Measurements from ENCODE around the gene SNX32. TPM values are rescaled to one million over a fixed set of nuclear protein-coding genes. Genes with fewer than 3 reads are reported as not detected.

The SNX32 gene
- total and polyA plus RNA-seq, 2 donors (not counting 3 experiments of a cell fraction or from before 2014, with no cell fraction given), result 0.19 TPM; not detected in 1

DNA sequence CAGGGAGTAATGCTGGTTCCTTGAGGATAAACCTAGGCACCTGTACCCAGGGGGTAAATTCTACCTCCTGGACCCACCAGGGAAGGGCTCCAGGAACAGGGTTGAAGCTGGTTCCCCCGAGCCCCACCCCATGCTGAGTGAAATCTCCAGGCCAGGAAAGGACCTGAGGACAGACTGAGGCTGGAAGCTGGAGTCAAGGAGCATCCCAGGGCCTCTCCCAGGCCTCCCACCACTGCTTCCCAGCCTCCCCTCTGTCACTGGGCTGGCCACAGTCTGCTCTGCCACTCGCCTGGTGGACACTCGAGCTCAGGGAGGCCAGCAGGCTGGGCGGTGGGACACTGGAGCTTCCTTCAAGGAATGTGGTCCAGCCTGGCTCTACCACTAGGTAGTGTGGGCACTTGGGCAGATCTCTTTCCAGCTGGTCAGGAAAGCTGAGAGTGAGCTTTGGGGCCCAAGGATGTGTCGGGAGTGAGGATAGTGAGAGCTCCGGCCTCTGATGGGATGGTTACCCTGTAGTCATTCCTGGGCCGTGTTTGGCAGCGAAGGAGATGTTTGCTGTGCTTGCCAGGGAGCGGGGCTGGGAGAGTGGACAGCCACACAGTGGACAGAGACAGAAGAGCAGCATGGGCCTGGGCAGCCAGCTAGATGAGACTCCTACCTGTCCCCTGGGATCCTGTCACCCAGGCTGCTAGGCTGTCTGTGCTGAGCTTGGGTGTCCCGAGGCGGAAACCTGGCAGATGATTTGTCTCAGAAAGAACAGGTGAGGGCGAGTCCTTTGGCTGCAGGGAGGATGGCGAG is 43.5 kb upstream of the SNX32 start:
- intact Hi-C loops (cut with micrococcal nuclease) (no loop called here), dilution Hi-C loops (cut with MboI; ENCODE audit: extremely low pct_ligation_motif_present, low sequenced_read_pairs) (no loop called here)
- DNase-seq (ENCODE audit: low read depth, low spot score) (no peak), FAIRE-seq (no peak)
- Histone ChIP-seq H3K4me2 (ENCODE audit: insufficient read depth, low read length) (no peak overlapping the region), H3K9ac (replicated peaks; ENCODE audit: extremely low read depth, insufficient read depth, low read length) (no peak overlapping the region), H4K20me1 (replicated peaks; ENCODE audit: control insufficient read depth, extremely low read depth, insufficient read depth, low read length) (no peaks in the 10 kb centered on the region), H3K4me1 (ENCODE audit: control insufficient read depth, extremely low read depth, insufficient read depth, low read length) (no peaks in the 10 kb centered on the region), H2AFZ (ENCODE audit: low read depth, low read length) (no peak overlapping the region), H3K36me3 (ENCODE audit: control insufficient read depth in 2 of 2, extremely low read depth in 1 of 2, insufficient read depth in 2 of 2, low read length in 2 of 2) (no peaks in the 10 kb centered on the region), H3K27ac (ENCODE audit: insufficient read depth, low read depth, low read length) (no peak overlapping the region), H3K27me3 (ENCODE audit: control insufficient read depth in 2 of 2, insufficient read depth in 2 of 2, low read length in 2 of 2) (peaks cover 37 to 39% of the 10 kb centered on the region in 2 experiments), H3K9me3 (replicated peaks; ENCODE audit: control insufficient read depth, insufficient read depth, low read length) (no peaks in the 10 kb centered on the region), H3K4me3 (replicated peaks in 1 of 3; ENCODE audit: insufficient read depth in 1 of 3, low read depth in 1 of 3, low read length in 3 of 3) (no peak overlapping the region), H3K79me2 (ENCODE audit: control insufficient read depth, insufficient read depth, low read length) (no peaks in the 10 kb centered on the region), H3K9me1 (replicated peaks; ENCODE audit: control insufficient read depth, extremely low read depth, insufficient read depth, low read length) (no peaks in the 10 kb centered on the region)
- ChIA-PET POLR2A (no interaction called here), CTCF (interaction anchor here (1.2 to 6.2 kb wide), 7 partner anchors 9 to 84 kb away, joined by 3 to 71 read pairs (median 4); partner anchors contain the start of gene AP5B1)
- no peak for TF ChIP-seq POLR2A (IDR thresholded peaks at IDR 0.05; ENCODE audit: low read depth, low read length)
- TF ChIP-seq GATA2 (IDR thresholded peaks at IDR 0.05; ENCODE audit: insufficient read depth, insufficient read length, low read depth, low read length), result no peak
- TF ChIP-seq, protein P1, sequence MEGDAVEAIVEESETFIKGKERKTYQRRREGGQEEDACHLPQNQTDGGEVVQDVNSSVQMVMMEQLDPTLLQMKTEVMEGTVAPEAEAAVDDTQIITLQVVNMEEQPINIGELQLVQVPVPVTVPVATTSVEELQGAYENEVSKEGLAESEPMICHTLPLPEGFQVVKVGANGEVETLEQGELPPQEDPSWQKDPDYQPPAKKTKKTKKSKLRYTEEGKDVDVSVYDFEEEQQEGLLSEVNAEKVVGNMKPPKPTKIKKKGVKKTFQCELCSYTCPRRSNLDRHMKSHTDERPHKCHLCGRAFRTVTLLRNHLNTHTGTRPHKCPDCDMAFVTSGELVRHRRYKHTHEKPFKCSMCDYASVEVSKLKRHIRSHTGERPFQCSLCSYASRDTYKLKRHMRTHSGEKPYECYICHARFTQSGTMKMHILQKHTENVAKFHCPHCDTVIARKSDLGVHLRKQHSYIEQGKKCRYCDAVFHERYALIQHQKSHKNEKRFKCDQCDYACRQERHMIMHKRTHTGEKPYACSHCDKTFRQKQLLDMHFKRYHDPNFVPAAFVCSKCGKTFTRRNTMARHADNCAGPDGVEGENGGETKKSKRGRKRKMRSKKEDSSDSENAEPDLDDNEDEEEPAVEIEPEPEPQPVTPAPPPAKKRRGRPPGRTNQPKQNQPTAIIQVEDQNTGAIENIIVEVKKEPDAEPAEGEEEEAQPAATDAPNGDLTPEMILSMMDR (IDR thresholded peaks at IDR 0.05; ENCODE audit: extremely low read depth in 1 of 2, insufficient read depth in 1 of 2, low read depth in 1 of 2, low read length in 2 of 2), result no peak
- no peak for TF ChIP-seq POLR2AphosphoS5 (IDR thresholded peaks at IDR 0.05; ENCODE audit: insufficient read depth, low read depth, low read length)
- no peak for TF ChIP-seq JUN (IDR thresholded peaks at IDR 0.05; ENCODE audit: borderline replicate concordance, insufficient read depth, insufficient read length, low read depth)
- TF ChIP-seq EZH2 (IDR thresholded peaks at IDR 0.05; ENCODE audit: borderline replicate concordance, low read depth, low read length, severe bottlenecking), result no peak
- TF ChIP-seq FOS (IDR thresholded peaks at IDR 0.05; ENCODE audit: borderline replicate concordance, insufficient read depth, low read length), result no peak
- TF ChIP-seq MYC (IDR thresholded peaks at IDR 0.05; ENCODE audit: low read depth, low read length), result no peak
- TF ChIP-seq, protein P2, sequence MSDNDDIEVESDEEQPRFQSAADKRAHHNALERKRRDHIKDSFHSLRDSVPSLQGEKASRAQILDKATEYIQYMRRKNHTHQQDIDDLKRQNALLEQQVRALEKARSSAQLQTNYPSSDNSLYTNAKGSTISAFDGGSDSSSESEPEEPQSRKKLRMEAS (IDR thresholded peaks at IDR 0.05; ENCODE audit: insufficient read depth, insufficient read length), result no peak
- BruUV-seq (replicated peaks), result no TSS peak

Data from endothelial cell of umbilical vein (primary cell).